Natural killer cell (primary cell): ENCODE data around the gene IPO13. TPM values are rescaled to one million over a fixed set of nuclear protein-coding genes. Genes with fewer than 3 reads are reported as not detected.

Experiments used
- ATAC-seq, 3 donors: fragments of 150-1000 bp in 2 of 3; fragments of 200-7000 bp in 1 of 3; cut with Tn5 transposase; 1 replicate in 1 of 3; 2 replicates in 2 of 3; pipeline ENCODE4 v1.10.0; 2021; ENCODE audit warnings: mild to moderate bottlenecking in 2 of 3, moderate library complexity in 2 of 3
- DNase-seq, 2 donors: peaks; one replicate each; pipeline versions ENCODE4 v3.0.0 to v3.0.0-alpha.2; 2013 to 2021; ENCODE audit warnings: mixed read lengths in 1 of 2
- H3K27ac ChIP-seq: one replicate; pipeline ENCODE4 v1.5.1; 2013; ENCODE audit warnings: mild to moderate bottlenecking, low read length
- H3K27me3 ChIP-seq: one replicate; pipeline ENCODE4 v1.6.1; 2013; ENCODE audit warnings: low read length; ENCODE audit not compliant: control insufficient read depth, insufficient read depth
- H3K36me3 ChIP-seq: one replicate; pipeline ENCODE4 v1.6.1; 2013; ENCODE audit warnings: low read length; ENCODE audit not compliant: control insufficient read depth, insufficient read depth
- H3K4me1 ChIP-seq: one replicate; pipeline ENCODE4 v1.6.1; 2013; ENCODE audit warnings: low read length; ENCODE audit not compliant: control insufficient read depth, insufficient read depth
- H3K4me3 ChIP-seq: one replicate; pipeline ENCODE4 v1.5.1; 2013; ENCODE audit warnings: low read length
- H3K9me3 ChIP-seq: one replicate; pipeline ENCODE4 v1.6.1; 2013; ENCODE audit warnings: low read length; ENCODE audit not compliant: control insufficient read depth, insufficient read depth
- H3K27ac Mint-ChIP-seq, 2 donors: one replicate each; pipeline ENCODE4 v1.8.0; 2022; ENCODE audit warnings: mild to moderate bottlenecking in 2 of 2, mixed read lengths in 2 of 2, moderate library complexity in 1 of 2
- H3K27me3 Mint-ChIP-seq, 2 donors: one replicate each; pipeline ENCODE4 v1.8.0; 2022; ENCODE audit warnings: low read depth in 2 of 2, mixed read lengths in 2 of 2
- H3K36me3 Mint-ChIP-seq: one replicate; pipeline ENCODE4 v1.8.0; 2022; ENCODE audit warnings: mixed read lengths
- H3K4me1 Mint-ChIP-seq, 2 donors: one replicate each; pipeline ENCODE4 v1.8.0; 2022; ENCODE audit warnings: mixed read lengths in 2 of 2
- H3K4me3 Mint-ChIP-seq: one replicate; pipeline ENCODE4 v1.8.0; 2022; ENCODE audit warnings: mild to moderate bottlenecking, moderate library complexity, mixed read lengths
- H3K9me3 Mint-ChIP-seq, 2 donors: one replicate each; pipeline ENCODE4 v1.8.0; 2022; ENCODE audit warnings: mixed read lengths in 2 of 2
- WGBS: methylation state at CpG from one replicate; pipeline ENCODE4 v1.1.7; 2013; ENCODE audit warnings: missing lambda C conversion rate; ENCODE audit not compliant: insufficient coverage; 5-methylcytosine and 5-hydroxymethylcytosine counted together
- intact Hi-C: fragments of 100-400 bp; cut with micrococcal nuclease; formaldehyde crosslinking; loops from one replicate; pipeline ENCODE4 v1.14.2; 2022
- total RNA-seq, 4 donors: library from RNA; stranded (reverse); fragments of 120-200 nt in 1 of 4; gene quantifications; one replicate each; pipeline versions ENCODE4 v1.2.3 to v1.2.4, GENCODE V29; 2013 to 2022
- TF ChIP-seq, protein P1 (sequence below): fragments of 200-600 bp; IDR thresholded peaks from one replicate; pipeline ENCODE4 v1.8.0; 2022; ENCODE audit warnings: antibody characterized with exemption

The IPO13 gene
- total RNA-seq, 3 donors from 2014 or later (not counting 1 experiment from before 2014, with no cell fraction given), result 18.1 to 22.7 (median 18.4) TPM

DNA sequence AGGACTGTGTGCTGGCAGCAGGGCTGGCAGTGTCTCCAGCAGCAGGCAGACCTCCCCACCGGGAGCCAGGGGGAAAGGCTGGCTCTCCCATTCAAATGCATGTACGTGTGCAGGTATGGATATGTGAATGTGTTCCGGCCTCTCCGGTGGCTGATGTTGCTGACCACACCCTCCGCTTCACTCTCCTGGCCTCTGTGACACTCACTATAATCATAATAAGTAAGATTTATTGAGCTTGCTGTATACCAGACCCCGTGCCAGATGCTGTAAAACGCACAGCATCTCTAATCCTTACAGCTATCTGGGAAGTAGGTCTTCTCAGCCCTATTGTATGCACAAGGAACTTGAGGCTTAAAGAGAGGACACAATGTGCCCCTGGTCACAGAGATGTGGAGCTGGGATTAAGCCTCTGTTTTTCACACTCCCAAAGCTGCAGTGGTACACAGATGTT lies 33.7 kb upstream of the IPO13 start:
- H3K27ac ChIP-seq, result no peak overlapping the region
- WGBS, result 78% methylated on average over 6 of the region's 7 CpGs
- Mint-ChIP-seq H3K4me3 (no peak overlapping the region), H3K9me3 (no peaks in the 10 kb centered on the region), H3K36me3 (no peaks in the 10 kb centered on the region), H3K4me1 (no peaks in the 10 kb centered on the region), H3K27me3 (no peaks in the 10 kb centered on the region), H3K27ac (no peak overlapping the region)
- H3K9me3 ChIP-seq, result no peaks in the 10 kb centered on the region
- no peaks in the 10 kb centered on the region for H3K36me3 ChIP-seq
- TF ChIP-seq, protein P1, sequence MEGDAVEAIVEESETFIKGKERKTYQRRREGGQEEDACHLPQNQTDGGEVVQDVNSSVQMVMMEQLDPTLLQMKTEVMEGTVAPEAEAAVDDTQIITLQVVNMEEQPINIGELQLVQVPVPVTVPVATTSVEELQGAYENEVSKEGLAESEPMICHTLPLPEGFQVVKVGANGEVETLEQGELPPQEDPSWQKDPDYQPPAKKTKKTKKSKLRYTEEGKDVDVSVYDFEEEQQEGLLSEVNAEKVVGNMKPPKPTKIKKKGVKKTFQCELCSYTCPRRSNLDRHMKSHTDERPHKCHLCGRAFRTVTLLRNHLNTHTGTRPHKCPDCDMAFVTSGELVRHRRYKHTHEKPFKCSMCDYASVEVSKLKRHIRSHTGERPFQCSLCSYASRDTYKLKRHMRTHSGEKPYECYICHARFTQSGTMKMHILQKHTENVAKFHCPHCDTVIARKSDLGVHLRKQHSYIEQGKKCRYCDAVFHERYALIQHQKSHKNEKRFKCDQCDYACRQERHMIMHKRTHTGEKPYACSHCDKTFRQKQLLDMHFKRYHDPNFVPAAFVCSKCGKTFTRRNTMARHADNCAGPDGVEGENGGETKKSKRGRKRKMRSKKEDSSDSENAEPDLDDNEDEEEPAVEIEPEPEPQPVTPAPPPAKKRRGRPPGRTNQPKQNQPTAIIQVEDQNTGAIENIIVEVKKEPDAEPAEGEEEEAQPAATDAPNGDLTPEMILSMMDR, result no peak
- H3K4me3 ChIP-seq, result no peak overlapping the region
- H3K27me3 ChIP-seq, result no peaks in the 10 kb centered on the region
- no peak for ATAC-seq
- H3K4me1 ChIP-seq, result no peaks in the 10 kb centered on the region
- no peak for DNase-seq
- intact Hi-C loops, result no loop called here

DNA sequence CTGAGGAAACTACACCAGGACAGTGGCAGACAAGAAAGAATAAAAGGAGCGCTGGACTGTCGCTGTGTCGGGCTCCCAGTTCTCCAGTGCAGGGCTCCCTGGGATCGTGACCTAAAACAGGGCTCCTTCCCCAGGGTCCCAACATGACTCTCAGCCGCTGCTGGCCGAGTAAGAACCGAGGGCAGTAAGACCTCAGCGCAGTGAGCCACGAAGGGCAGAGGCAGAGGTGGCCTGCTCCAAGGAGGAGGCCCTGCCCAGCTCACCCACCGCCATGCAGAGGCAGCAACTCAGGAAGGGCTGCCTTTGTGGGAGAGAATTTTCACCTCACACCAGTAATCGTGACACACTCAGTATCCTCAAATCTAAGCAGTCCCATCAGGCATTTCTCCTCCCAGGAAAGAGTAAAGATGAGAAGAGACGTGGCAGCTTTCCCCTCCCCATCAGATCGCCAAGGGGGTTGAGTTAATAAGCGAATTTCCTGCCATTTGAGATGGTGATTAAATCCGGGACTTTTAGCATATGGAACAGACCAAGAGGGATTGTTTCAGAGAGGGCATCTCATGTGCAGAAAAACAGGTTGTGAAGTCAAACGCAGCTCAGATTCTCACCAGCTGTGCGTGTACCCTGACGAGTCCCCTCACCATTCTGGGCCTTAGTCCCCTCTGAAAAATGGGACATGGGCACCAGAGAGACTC lies 32.9 kb upstream of the IPO13 start:
- Mint-ChIP-seq H3K27ac (no peak overlapping the region), H3K4me1 (no peaks in the 10 kb centered on the region), H3K9me3 (no peaks in the 10 kb centered on the region), H3K4me3 (no peak overlapping the region), H3K36me3 (no peaks in the 10 kb centered on the region), H3K27me3 (no peaks in the 10 kb centered on the region)
- Histone ChIP-seq H3K36me3 (no peaks in the 10 kb centered on the region), H3K4me1 (no peaks in the 10 kb centered on the region), H3K27me3 (no peaks in the 10 kb centered on the region), H3K27ac (no peak overlapping the region), H3K4me3 (no peak overlapping the region), H3K9me3 (no peaks in the 10 kb centered on the region)
- intact Hi-C loops, result no loop called here
- TF ChIP-seq, protein P1, result no peak
- WGBS, result 86% methylated on average over 17 of the region's 18 CpGs
- ATAC-seq (no peak), DNase-seq (no peak)

DNA sequence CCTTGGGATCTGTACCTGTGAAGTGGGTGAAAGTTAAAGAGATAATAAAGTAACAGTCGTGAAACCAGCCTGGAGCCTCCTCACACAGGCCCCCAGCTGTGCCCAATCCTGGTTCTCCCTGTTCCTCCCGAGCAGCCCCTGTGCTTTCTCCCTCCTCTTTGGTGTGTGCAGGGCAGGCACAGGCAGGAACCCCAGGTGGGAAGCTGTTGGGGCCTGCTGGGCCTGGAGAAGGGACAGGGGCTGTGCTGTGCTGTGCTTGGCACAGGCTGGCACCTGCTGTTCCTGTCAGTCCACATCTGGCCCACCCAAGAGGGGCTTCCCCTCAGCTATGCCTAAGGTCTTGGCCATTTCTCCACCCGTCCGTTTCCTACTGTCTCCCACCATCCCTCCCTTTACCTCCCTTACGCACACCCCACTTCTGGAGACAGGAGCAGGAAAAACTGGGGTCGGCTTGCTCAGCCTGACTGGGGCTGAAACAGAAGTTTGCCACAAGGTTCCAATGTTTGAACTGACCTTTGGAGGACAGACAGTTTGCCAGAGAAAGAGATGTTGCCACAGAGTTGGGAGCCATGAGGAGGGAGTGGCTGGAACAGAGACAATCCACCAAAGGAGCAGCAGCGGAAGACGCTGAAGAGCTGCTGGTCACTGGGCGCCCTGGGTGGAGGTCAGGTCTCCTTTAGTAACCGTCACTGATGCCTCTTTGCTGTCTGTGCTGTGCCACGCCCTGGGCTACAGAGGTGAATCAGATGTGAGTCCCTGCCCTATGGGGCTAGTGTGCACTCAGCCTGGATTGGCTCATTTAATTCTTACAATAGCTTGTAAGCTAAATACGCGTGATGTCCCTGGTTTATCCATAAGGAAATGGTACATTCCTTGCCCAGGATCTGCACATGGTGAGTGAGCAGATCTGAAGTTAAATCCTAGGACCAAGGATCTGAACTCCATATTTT lies 31.9 kb upstream of the IPO13 start:
- TF ChIP-seq, protein P1, result no peak
- ATAC-seq (no peak), DNase-seq (no peak)
- no peak overlapping the region for H3K27ac Mint-ChIP-seq
- Histone ChIP-seq H3K36me3 (no peaks in the 10 kb centered on the region), H3K9me3 (no peaks in the 10 kb centered on the region), H3K27ac (no peak overlapping the region), H3K4me3 (no peak overlapping the region), H3K4me1 (no peaks in the 10 kb centered on the region), H3K27me3 (no peaks in the 10 kb centered on the region)
- peaks cover 0 to 4% of the 10 kb centered on the region in 2 donors for H3K4me1 Mint-ChIP-seq
- intact Hi-C loops, result no loop called here
- WGBS, result 94% methylated on average over 13 of the region's 13 CpGs
- no peaks in the 10 kb centered on the region for H3K27me3 Mint-ChIP-seq
- no peaks in the 10 kb centered on the region for H3K36me3 Mint-ChIP-seq
- no peak overlapping the region for H3K4me3 Mint-ChIP-seq
- H3K9me3 Mint-ChIP-seq, result no peaks in the 10 kb centered on the region
